ENCODE results near the gene TMEM39B.

GRCh38 chr1:32042330-32042729, 30.4 kb upstream of the TMEM39B start:
- no peak for TF ChIP-seq CTCF (conservative IDR thresholded peaks at IDR 0.05; ENCODE audit: low read depth, low read length)
- no peak for TF ChIP-seq NFE2L2 (IDR thresholded peaks at IDR 0.05; ENCODE audit: low read depth, low read length)
- TF ChIP-seq POLR2A (IDR thresholded peaks at IDR 0.05; ENCODE audit: low read depth, low read length): no peak
- TF ChIP-seq MAFK (IDR thresholded peaks at IDR 0.05; ENCODE audit: low read depth, low read length): no peak
- TF ChIP-seq CEBPB (IDR thresholded peaks at IDR 0.05; ENCODE audit: low read depth, low read length): no peak
- no peak for TF ChIP-seq BHLHE40 (IDR thresholded peaks at IDR 0.05; ENCODE audit: low read depth, low read length)
- TF ChIP-seq RAD21 (IDR thresholded peaks at IDR 0.05; ENCODE audit: low read length): no peak
- no peak for TF ChIP-seq RCOR1 (IDR thresholded peaks at IDR 0.05; ENCODE audit: insufficient replicate concordance, low read length)
- no peak for TF ChIP-seq SMC3 (IDR thresholded peaks at IDR 0.05; ENCODE audit: low read depth, low read length)
- TF ChIP-seq RFX5 (IDR thresholded peaks at IDR 0.05; ENCODE audit: low read depth, low read length): no peak
- TF ChIP-seq CHD1 (IDR thresholded peaks at IDR 0.05; ENCODE audit: low read depth, low read length): no peak
- TF ChIP-seq MXI1 (IDR thresholded peaks at IDR 0.05; ENCODE audit: borderline replicate concordance, low read depth, low read length): no peak
- TF ChIP-seq USF2 (IDR thresholded peaks at IDR 0.05; ENCODE audit: low read depth, low read length): no peak
- TF ChIP-seq FOS (IDR thresholded peaks at IDR 0.05; ENCODE audit: low read depth, low read length): no peak

All from IMR-90 (cell line).